Vagina (tissue), 2 donors: ENCODE data around the gene LDAH. TPM values are rescaled to one million over a fixed set of nuclear protein-coding genes. Genes with fewer than 3 reads are reported as not detected.

ENCODE experiments used
- DNase-seq, 2 donors: peaks; one replicate each; pipeline ENCODE4 v3.0.0-alpha.2; 2017; ENCODE audit errors: extremely low spot score in 2 of 2
- H3K27ac ChIP-seq: fragments of 200-600 bp; sonication (generic); one replicate; pipeline ENCODE4 v1.5.1; 2019
- H3K27me3 ChIP-seq: fragments of 200-600 bp; sonication (generic); one replicate; pipeline ENCODE4 v1.5.1; 2019
- H3K36me3 ChIP-seq, 2 donors: fragments of 200-600 bp; sonication (generic); one replicate each; pipeline ENCODE4 v1.5.1; 2017 to 2019
- H3K4me1 ChIP-seq: fragments of 200-600 bp; sonication (generic); one replicate; pipeline ENCODE4 v1.5.1; 2019
- H3K4me3 ChIP-seq, 2 donors: fragments of 200-600 bp; sonication (generic); 1 replicate in 1 of 2; 2 replicates in 1 of 2; pipeline ENCODE4 v1.5.1; 2016 to 2019
- H3K9me3 ChIP-seq: fragments of 200-600 bp; sonication (generic); one replicate; pipeline ENCODE4 v1.5.1; 2019
- POLR2A ChIP-seq, 2 donors: fragments of 450-650 bp; IDR thresholded peaks; one replicate each; pipeline ENCODE4 v1.6.1; 2017; ENCODE audit warnings: antibody characterized with exemption in 2 of 2, mild to moderate bottlenecking in 2 of 2, moderate library complexity in 2 of 2
- POLR2AphosphoS5 ChIP-seq, 2 donors: sonication (generic); formaldehyde crosslinking; IDR thresholded peaks; one replicate each; pipeline ENCODE4 v1.9.0; 2017; ENCODE audit warnings: antibody characterized with exemption in 2 of 2, mild to moderate bottlenecking in 2 of 2, low read depth in 1 of 2; ENCODE audit not compliant: insufficient read depth in 1 of 2
- intact Hi-C: fragments of 100-400 bp; cut with DNase I; formaldehyde crosslinking; loops from one replicate; pipeline ENCODE4 v1.15.1; 2023
- total RNA-seq: library from RNA; depleted of rRNA; stranded (reverse); fragments of >200 nt; gene quantifications from one replicate; pipeline ENCODE4 v1.2.3, GENCODE V29; 2016
- TF ChIP-seq, protein P1 (sequence below), 3 experiments: fragments of 450-650 bp in 2 of 3; fragments of 200-600 bp in 1 of 3; sonication (generic) in 1 of 3; IDR thresholded peaks; one replicate each; pipeline ENCODE4 v1.5.1; 2017 to 2019; ENCODE audit warnings: antibody characterized with exemption in 3 of 3, mild to moderate bottlenecking in 2 of 3, moderate library complexity in 2 of 3

LDAH gene
- total RNA-seq, 1 donor from 2014 or later = 9.1 TPM

- Histone ChIP-seq H3K9me3 (no peaks in the 10 kb centered on the region), H3K4me1 (peaks cover 45% of the 10 kb centered on the region), H3K27ac (peak overlapping the region; percentile 83), H3K36me3 (no peaks in the 10 kb centered on the region), H3K4me3 (peak overlapping the region; percentile 57 to 60), H3K27me3 (no peaks in the 10 kb centered on the region)
- intact Hi-C loops = loop anchor here (5.0 to 10.0 kb wide), 2 partner anchors 298 to 450 kb away; no protein-coding TSS in a partner anchor
- no peak for DNase-seq
- TF ChIP-seq POLR2A (IDR thresholded peaks at IDR 0.05) (no peak), POLR2AphosphoS5 (IDR thresholded peaks at IDR 0.05; ENCODE audit: insufficient read depth in 1 of 2, low read depth in 1 of 2) (no peak)
- TF ChIP-seq, protein P1, sequence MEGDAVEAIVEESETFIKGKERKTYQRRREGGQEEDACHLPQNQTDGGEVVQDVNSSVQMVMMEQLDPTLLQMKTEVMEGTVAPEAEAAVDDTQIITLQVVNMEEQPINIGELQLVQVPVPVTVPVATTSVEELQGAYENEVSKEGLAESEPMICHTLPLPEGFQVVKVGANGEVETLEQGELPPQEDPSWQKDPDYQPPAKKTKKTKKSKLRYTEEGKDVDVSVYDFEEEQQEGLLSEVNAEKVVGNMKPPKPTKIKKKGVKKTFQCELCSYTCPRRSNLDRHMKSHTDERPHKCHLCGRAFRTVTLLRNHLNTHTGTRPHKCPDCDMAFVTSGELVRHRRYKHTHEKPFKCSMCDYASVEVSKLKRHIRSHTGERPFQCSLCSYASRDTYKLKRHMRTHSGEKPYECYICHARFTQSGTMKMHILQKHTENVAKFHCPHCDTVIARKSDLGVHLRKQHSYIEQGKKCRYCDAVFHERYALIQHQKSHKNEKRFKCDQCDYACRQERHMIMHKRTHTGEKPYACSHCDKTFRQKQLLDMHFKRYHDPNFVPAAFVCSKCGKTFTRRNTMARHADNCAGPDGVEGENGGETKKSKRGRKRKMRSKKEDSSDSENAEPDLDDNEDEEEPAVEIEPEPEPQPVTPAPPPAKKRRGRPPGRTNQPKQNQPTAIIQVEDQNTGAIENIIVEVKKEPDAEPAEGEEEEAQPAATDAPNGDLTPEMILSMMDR (IDR thresholded peaks at IDR 0.05) = no peak
These were observed 158.3 kb downstream of the LDAH start for GRCh38 chr2:20664431-20665242.

GRCh38 chr2:20664071-20664390 lies 158.9 kb downstream of the LDAH start:
- Histone ChIP-seq H3K27me3 (no peaks in the 10 kb centered on the region), H3K27ac (no peak overlapping the region), H3K4me3 (no peak overlapping the region), H3K36me3 (no peaks in the 10 kb centered on the region), H3K4me1 (peaks cover 45% of the 10 kb centered on the region), H3K9me3 (no peaks in the 10 kb centered on the region)
- TF ChIP-seq POLR2A (IDR thresholded peaks at IDR 0.05) (no peak), POLR2AphosphoS5 (IDR thresholded peaks at IDR 0.05; ENCODE audit: insufficient read depth in 1 of 2, low read depth in 1 of 2) (no peak)
- TF ChIP-seq, protein P1 (IDR thresholded peaks at IDR 0.05) = no peak
- intact Hi-C loops = loop anchor here (5.0 to 10.0 kb wide), 2 partner anchors 298 to 451 kb away; no protein-coding TSS in a partner anchor
- DNase-seq = no peak

DNA sequence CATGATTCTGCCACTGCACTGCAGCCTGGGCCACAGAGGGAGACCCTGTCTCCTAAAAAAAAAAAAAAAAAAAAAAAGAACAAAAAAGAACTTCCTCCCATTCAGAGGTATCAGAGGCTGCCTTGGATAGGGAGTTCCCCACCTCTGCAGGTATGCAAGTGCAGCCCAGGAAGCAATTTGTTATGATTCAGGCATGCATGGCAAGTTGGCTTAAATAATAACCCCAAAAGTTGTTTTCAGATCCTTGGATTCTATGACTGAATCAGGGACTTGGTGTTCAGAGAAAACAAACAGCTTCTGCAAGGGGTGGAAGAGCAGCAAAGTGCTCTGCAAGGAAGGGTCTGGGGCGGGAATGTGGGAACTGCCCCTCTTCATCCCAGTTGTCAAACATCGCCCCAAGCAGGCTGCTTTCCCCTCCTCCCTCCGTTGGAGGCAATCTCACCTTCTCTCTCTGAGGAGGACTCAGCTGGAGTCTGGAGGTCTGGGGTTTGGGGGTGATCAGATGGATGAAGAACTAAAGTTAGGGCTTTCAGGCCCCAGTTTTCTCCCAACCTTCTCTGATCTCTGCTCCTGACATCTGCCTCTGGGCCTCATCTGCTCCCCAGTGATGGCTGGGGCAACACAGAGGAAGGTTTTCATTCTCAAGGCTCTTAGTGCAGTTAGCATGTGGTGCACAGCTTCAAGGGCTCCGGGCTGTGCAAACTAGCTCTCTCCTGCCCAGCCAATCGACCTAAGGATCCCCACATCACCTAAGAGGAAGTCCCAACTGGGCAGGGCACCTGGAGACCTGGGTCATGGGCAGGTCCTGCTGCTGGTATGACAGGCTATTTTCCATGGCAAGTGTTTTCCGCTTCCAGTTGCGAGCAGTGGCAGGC lies 159.5 kb downstream of the LDAH start:
- Histone ChIP-seq H3K36me3 (no peaks in the 10 kb centered on the region), H3K27me3 (no peaks in the 10 kb centered on the region), H3K4me3 (no peak overlapping the region), H3K9me3 (no peaks in the 10 kb centered on the region), H3K4me1 (peaks cover 39% of the 10 kb centered on the region), H3K27ac (no peak overlapping the region)
- no peak for DNase-seq
- intact Hi-C loops = loop anchor here (5.0 to 10.0 kb wide), 2 partner anchors 299 to 451 kb away; no protein-coding TSS in a partner anchor
- TF ChIP-seq POLR2AphosphoS5 (IDR thresholded peaks at IDR 0.05; ENCODE audit: insufficient read depth in 1 of 2, low read depth in 1 of 2) = no peak
- no peak for TF ChIP-seq POLR2A (IDR thresholded peaks at IDR 0.05)
- TF ChIP-seq, protein P1 (IDR thresholded peaks at IDR 0.05) = no peak

GRCh38 chr2:20662308-20662937 lies 160.5 kb downstream of the LDAH start:
- no peak for DNase-seq
- no peaks in the 10 kb centered on the region for H3K27me3 ChIP-seq
- H3K27ac ChIP-seq = no peak overlapping the region
- intact Hi-C loops = loop anchor here (5.0 to 10.0 kb wide), 2 partner anchors 300 to 452 kb away; no protein-coding TSS in a partner anchor
- H3K4me1 ChIP-seq = peaks cover 30% of the 10 kb centered on the region
- no peaks in the 10 kb centered on the region for H3K36me3 ChIP-seq
- TF ChIP-seq, protein P1 (IDR thresholded peaks at IDR 0.05) = no peak
- TF ChIP-seq POLR2AphosphoS5 (IDR thresholded peaks at IDR 0.05; ENCODE audit: insufficient read depth in 1 of 2, low read depth in 1 of 2) = no peak
- TF ChIP-seq POLR2A (IDR thresholded peaks at IDR 0.05) = no peak
- no peaks in the 10 kb centered on the region for H3K9me3 ChIP-seq
- H3K4me3 ChIP-seq = no peak overlapping the region
